K562 (cell line): ENCODE data around the gene SCAPER. TPM values are rescaled to one million over a fixed set of nuclear protein-coding genes. Genes with fewer than 3 reads are reported as not detected.

ENCODE experiments used
- ATAC-seq: fragments of 200-7000 bp; cut with Tn5 transposase; 3 replicates; pipeline ENCODE4 v1.9.1; 2020; ENCODE audit warnings: moderate library complexity
- BruUV-seq: library from RNA; stranded (reverse); fragments of 400-500 nt; replicated peaks from 2 replicates; lab custom pipeline; 2021; lab: Mats Ljungman, UMichigan
- CTCF ChIA-PET: fragments of 300-600 bp; formaldehyde crosslinking; extraction: SDS; loops from one replicate; lab custom pipeline; 2021; ENCODE audit warnings: low intra/inter-chr PET ratio; lab: Yijun Ruan, JAX
- POLR2A ChIA-PET: fragments of 300-600, 350-650 bp; sonication (Branson Sonifier 250); formaldehyde crosslinking; extraction: SDS; loops from one replicate; lab custom pipeline; 2021; ENCODE audit warnings: antibody characterized with exemption, inconsistent platforms; lab: Yijun Ruan, JAX
- DNase-seq, 4 experiments: peaks; one replicate each; pipeline versions ENCODE4 v3.0.0 to v3.0.0-alpha.2; 2011 to 2018; ENCODE audit warnings: low spot score in 3 of 4, mixed read lengths in 3 of 4; ENCODE audit errors: extremely low read depth in 1 of 4
- FAIRE-seq: peaks from 2 replicates; lab custom pipeline; 2011; peaks lifted over from hg19 to GRCh38; lab: Jason Lieb, UNC
- H2AFZ ChIP-seq: 2 replicates; pipeline ENCODE4 v1.6.0; 2011; ENCODE audit warnings: low read depth, low read length, control low read depth, inconsistent platforms
- H3K27ac ChIP-seq: fragments of 200-600 bp; 3 replicates; pipeline ENCODE4 v1.8.0; 2011; ENCODE audit warnings: low read depth, mild to moderate bottlenecking, control low read depth, inconsistent platforms, low read length, moderate library complexity, mixed read lengths; ENCODE audit errors: extremely low read depth
- H3K27me3 ChIP-seq, 2 experiments: fragments of 300-600 bp in 1 of 2; 2 replicates in 1 of 2; 3 replicates in 1 of 2; pipeline versions ENCODE4 v1.6.0 to v1.8.0; 2011; ENCODE audit warnings: inconsistent platforms in 2 of 2, low read length in 2 of 2, mild to moderate bottlenecking in 1 of 2, mixed read lengths in 1 of 2, moderate library complexity in 1 of 2; ENCODE audit not compliant: control insufficient read depth in 2 of 2, insufficient read depth in 2 of 2
- H3K36me3 ChIP-seq: fragments of 300-600 bp; 3 replicates; pipeline ENCODE4 v1.8.0; 2011; ENCODE audit warnings: mild to moderate bottlenecking, low read length, inconsistent platforms; ENCODE audit not compliant: control insufficient read depth, insufficient read depth
- H3K4me1 ChIP-seq, 2 experiments: fragments of 200-600 bp in 1 of 2; replicated peaks in 1 of 2; 2 replicates in 1 of 2; 3 replicates in 1 of 2; pipeline versions ENCODE4 v1.5.1 to v1.8.0; 2011; ENCODE audit warnings: inconsistent platforms in 2 of 2, low read length in 2 of 2, mild to moderate bottlenecking in 1 of 2, mixed read lengths in 1 of 2, moderate library complexity in 1 of 2; ENCODE audit not compliant: control insufficient read depth in 2 of 2, insufficient read depth in 2 of 2
- H3K4me2 ChIP-seq: 2 replicates; pipeline ENCODE4 v1.6.1; 2011; ENCODE audit warnings: low read length, control low read depth, inconsistent platforms, mixed read lengths; ENCODE audit not compliant: insufficient read depth
- H3K4me3 ChIP-seq: fragments of 200-600 bp; sonication (generic), shearing (Covaris generic); 2 replicates; pipeline ENCODE4 v1.5.1; 2016; ENCODE audit warnings: control low read depth, inconsistent platforms
- H3K79me2 ChIP-seq: fragments of 200-600 bp; 3 replicates; pipeline ENCODE4 v1.8.0; 2011; ENCODE audit warnings: low read length, inconsistent platforms; ENCODE audit not compliant: control insufficient read depth, insufficient read depth
- H3K9ac ChIP-seq, 2 experiments: 2 replicates each; pipeline versions ENCODE4 v1.6.0 to v1.6.1; 2011; ENCODE audit warnings: low read depth in 2 of 2, low read length in 2 of 2, control low read depth in 1 of 2, inconsistent platforms in 1 of 2, mild to moderate bottlenecking in 1 of 2, mixed read lengths in 1 of 2; ENCODE audit not compliant: insufficient read depth in 1 of 2
- H3K9me1 ChIP-seq: one replicate; pipeline ENCODE4 v1.6.0; 2011; ENCODE audit warnings: inconsistent platforms, mild to moderate bottlenecking, low read length, moderate library complexity; ENCODE audit not compliant: control insufficient read depth, insufficient read depth
- H3K9me3 ChIP-seq: replicated peaks from 2 replicates; pipeline ENCODE4 v1.5.1; 2011; ENCODE audit warnings: low read depth, low read length, inconsistent platforms; ENCODE audit not compliant: control insufficient read depth, insufficient read depth
- H4K20me1 ChIP-seq: replicated peaks from 2 replicates; pipeline ENCODE4 v1.6.1; 2011; ENCODE audit warnings: low read length, inconsistent platforms, mixed read lengths; ENCODE audit not compliant: control insufficient read depth, insufficient read depth
- BCOR ChIP-seq: fragments of 450-650 bp; IDR thresholded peaks from 2 replicates; pipeline ENCODE4 v1.6.1; 2016
- GMEB1 ChIP-seq: fragments of 250-450 bp; sonication (Bioruptor Pico); IDR thresholded peaks from 2 replicates; pipeline ENCODE4 v1.4.0; 2020; ENCODE audit warnings: mild to moderate bottlenecking
- NKRF ChIP-seq: fragments of 450-650 bp; IDR thresholded peaks from 2 replicates; pipeline ENCODE4 v1.6.1; 2016; ENCODE audit warnings: borderline replicate concordance
- SAP30 ChIP-seq: fragments of 200-600 bp; sonication (generic); IDR thresholded peaks from 2 replicates; pipeline ENCODE4 v1.6.1; 2012; ENCODE audit warnings: borderline replicate concordance, low read depth, mild to moderate bottlenecking, moderate library complexity, low read length, control low read depth, inconsistent platforms; ENCODE audit not compliant: insufficient read depth, poor library complexity, severe bottlenecking
- WGBS: fragments of 100-300 bp; shearing (Covaris generic); methylation state at CpG from one replicate; pipeline ENCODE4 v1.1.6; 2016; ENCODE audit warnings: low coverage, mixed read lengths; ENCODE audit not compliant: insufficient coverage; ENCODE audit errors: missing lambda C conversion rate; 5-methylcytosine and 5-hydroxymethylcytosine counted together
- in situ Hi-C: fragments of 300-500 bp; cut with MboI; formaldehyde crosslinking; loops from 4 replicates; pipeline ENCODE4 v1.15.0; 2018; ENCODE audit warnings: inconsistent platforms, mixed read lengths
- intact Hi-C: fragments of 100-400 bp; cut with micrococcal nuclease; formaldehyde crosslinking; loops from 2 replicates; pipeline ENCODE4 v1.14.2; 2022
- polyA plus RNA-seq, 8 experiments: library from polyadenylated mRNA; depleted of rRNA in 4 of 8; stranded (reverse) in 5 of 8; unstranded in 3 of 8; fragments of >200 nt; fragmentation: Nextera tagmentation in 2 of 8; fragmentation: Illumina TruSeq in 1 of 8; extraction: Ambion mirVana in 2 of 8; extraction: Trizol in 1 of 8; gene quantifications; 2 replicates each; pipeline versions ENCODE4 v1.2.1 to v1.2.3, GENCODE V29; 2011 to 2014; ENCODE audit warnings: inconsistent platforms in 1 of 8, missing spikeins in 1 of 8
- total RNA-seq, 7 experiments: library from RNA; depleted of rRNA in 6 of 7; stranded (reverse); fragments of >200 nt in 6 of 7; fragmentation: Illumina TruSeq in 2 of 7; extraction: Trizol in 2 of 7; gene quantifications; 2 replicates each; pipeline versions ENCODE4 v1.2.1 to v1.2.3, GENCODE V29; 2011 to 2021; ENCODE audit warnings: low replicate concordance in 1 of 7

SCAPER gene
- total and polyA plus RNA-seq, 9 of the 15 experiments (the other 6 are each of a cell fraction or from before 2014, with no cell fraction given): 1.3 to 5.7 (median 3.2) TPM

GRCh38 chr15:76338486-76339304 is 566.4 kb downstream of the SCAPER start:
- H4K20me1 ChIP-seq: 0 out of 2 replicates have a peak, but pooled peaks cover 6% of the 10 kb centered on the region
- H2AFZ ChIP-seq: peak overlapping the region; percentile 87
- TSS peak; percentile 33 for BruUV-seq
- POLR2A ChIA-PET: interaction anchor here (1.2 kb wide), 1 partner anchor 27 kb away, joined by 3 read pairs; the partner anchor contains the start of gene ETFA
- ATAC-seq (no peak), FAIRE-seq (peak; percentile 82), DNase-seq (no peak)
- in situ Hi-C loops: no loop called here
- peak overlapping the region; percentile 53 for H3K4me3 ChIP-seq
- CTCF ChIA-PET: interaction anchor here (0.6 kb wide), 1 partner anchor 88 kb away, joined by 3 read pairs; no protein-coding TSS in a partner anchor
- H3K27ac ChIP-seq: peak overlapping the region; percentile 94
- H3K27me3 ChIP-seq: no peaks in the 10 kb centered on the region
- H3K4me2 ChIP-seq: peak overlapping the region; percentile 96
- peaks cover 11 to 55% of the 10 kb centered on the region in 2 experiments for H3K4me1 ChIP-seq
- H3K79me2 ChIP-seq: peaks cover 42% of the 10 kb centered on the region
- peak overlapping the region; percentile 95 to 100 for H3K9ac ChIP-seq
- intact Hi-C loops: loop anchor here (10.0 kb wide), 1 partner anchor 526 kb away; no protein-coding TSS in a partner anchor
- H3K9me3 ChIP-seq: no peaks in the 10 kb centered on the region; the same call in 1 of the 2 replicates
- WGBS: 12% methylated on average over 22 of the region's 26 CpGs
- no peaks in the 10 kb centered on the region for H3K9me1 ChIP-seq
- H3K36me3 ChIP-seq: peaks cover 43% of the 10 kb centered on the region
- 0 out of 2 replicates have a peak, but pooled peaks have one; percentile 14 for TF ChIP-seq BCOR
- peak; percentile 37; the same call in 1 of the 2 replicates for TF ChIP-seq NKRF
- TF ChIP-seq GMEB1: no peak
- peak; percentile 41 for TF ChIP-seq SAP30
